Heart left ventricle (tissue), 13 donors: Measurements from ENCODE around the gene TRMT61A.

Source experiments
- CTCF ChIP-seq, 12 donors: fragments of 200-600 bp; sonication (generic) in 4 of 12; IDR thresholded peaks; one replicate each; pipeline versions ENCODE4 v1.5.0 to v1.8.0; 2018 to 2022; ENCODE audit warnings: antibody characterized with exemption in 12 of 12, mild to moderate bottlenecking in 5 of 12
- POLR2A ChIP-seq, 2 donors: fragments of 450-650 bp; IDR thresholded peaks; one replicate each; pipeline ENCODE4 v1.6.1; 2017; ENCODE audit warnings: antibody characterized with exemption in 2 of 2, mild to moderate bottlenecking in 2 of 2, moderate library complexity in 2 of 2
- donor health status: ischemic (EF 13 %, LVEDD 7.1; RV severe dilation, severe dysfunction).
- donor health status: DM: no; HTN: yes; CAD: no.
- donor health status: DM: no; HTN: no; CAD: no.
- donor health status: ischemic (EF 25% LVEDD 6.9; RV normal size, moderate dysfunction).
- donor health status: ischemic (EF 25% LVEDD 5.7; RV mildly dilated, moderate dysfunction).
- donor health status: ischemic (EF 35%, LVEDD 5.7; RV mildly dilated, moderate dysfunction).
- donor health status: nonischemic (EF 11% LVEDD 7.7; RV severe dilation, severe dysfunction).
- donor health status: DM: yes; HTN: yes; CAD: no.
- donor health status: PGD.
- donor health status: ischemic (EF 29% LVEDD 5.4; RV normal size, mild dysfunction).
- donor health status: nonischemic (EF 23%, LVEDD 6.1; RV moderate dilation, normal function).

- TF ChIP-seq POLR2A (IDR thresholded peaks at IDR 0.05) (no peak), CTCF (IDR thresholded peaks at IDR 0.05) (no peak)
Observed at GRCh38 chr14:103496776-103497175, 32.2 kb upstream of the TRMT61A start.
